ENCODE data around the gene PGM3.

- TF ChIP-seq CTCF (IDR thresholded peaks at IDR 0.05 in 4 of 5, conservative IDR thresholded peaks at IDR 0.05 in 1 of 5) (no peak), POLR2A (IDR thresholded peaks at IDR 0.05) (no peak)
Measured at GRCh38 chr6:83126807-83127206, 66.3 kb downstream of the PGM3 start.

Measured in gastrocnemius medialis (tissue), 4 donors.